ENCODE measurements around the gene STAT4. TPM values are rescaled to one million over a fixed set of nuclear protein-coding genes. Genes with fewer than 3 reads are reported as not detected.

Gene STAT4
- total RNA-seq, 1 experiment from 2014 or later = 0.33 TPM

DNA sequence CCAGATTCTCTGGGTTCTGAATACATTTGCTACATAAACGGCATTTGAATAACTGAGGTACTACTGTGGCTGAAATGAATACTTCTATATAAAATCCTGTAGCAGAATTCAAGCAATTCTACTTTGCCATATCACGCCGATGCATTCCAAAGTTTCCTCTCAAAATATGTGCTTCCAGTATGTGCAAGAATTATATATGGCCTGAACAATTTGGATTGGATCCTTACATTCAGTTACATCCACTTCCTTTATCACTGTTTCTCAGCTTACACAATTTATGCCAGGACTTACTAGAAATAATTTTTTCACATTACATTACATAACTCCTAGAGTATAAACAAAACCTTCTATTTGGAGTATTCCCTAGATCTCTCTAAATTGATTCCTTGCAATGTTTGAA, 46.3 kb upstream of the STAT4 start:
- no peaks in the 10 kb centered on the region for H3K27me3 ChIP-seq (ENCODE audit: insufficient read depth, low read length)
- Mint-ChIP-seq H3K9me3 (no peaks in the 10 kb centered on the region), H3K4me3 (no peak overlapping the region), H3K27ac (no peak overlapping the region), H3K4me1 (no peaks in the 10 kb centered on the region), H3K27me3 (ENCODE audit: low read depth) (no peaks in the 10 kb centered on the region), H3K36me3 (ENCODE audit: insufficient read depth in 1 of 3, low read depth in 3 of 3) (no peaks in the 10 kb centered on the region; a peak in 2 of 7 replicates)
- H2BK12ac ChIP-seq (ENCODE audit: insufficient read length, low read depth, low read length) = no peak overlapping the region
- no peak overlapping the region for H3K27ac ChIP-seq (ENCODE audit: insufficient read length, low read depth, low read length)
- H2BK15ac ChIP-seq (ENCODE audit: low read depth, low read length) = no peak overlapping the region
- DNase-seq = no peak
- H3K18ac ChIP-seq (ENCODE audit: insufficient read length, low read depth, low read length) = no peak overlapping the region
- no peak overlapping the region for H2AK5ac ChIP-seq (ENCODE audit: insufficient read length, low read length)
- no peak overlapping the region for H3K4me2 ChIP-seq (ENCODE audit: insufficient read depth, insufficient read length, low read length)
- no peaks in the 10 kb centered on the region for H3K9me3 ChIP-seq (ENCODE audit: control insufficient read depth, low read depth, low read length)
- no peak overlapping the region for H3K56ac ChIP-seq (ENCODE audit: insufficient read length, low read depth, low read length)
- H2AFZ ChIP-seq (ENCODE audit: low read length) = no peak overlapping the region
- H3T11ph ChIP-seq (ENCODE audit: low read length) = no peak overlapping the region
- no peak overlapping the region for H2BK5ac ChIP-seq (ENCODE audit: insufficient read length, low read length)
- H3K14ac ChIP-seq (ENCODE audit: insufficient read depth, low read length) = no peak overlapping the region
- TF ChIP-seq, protein P1, sequence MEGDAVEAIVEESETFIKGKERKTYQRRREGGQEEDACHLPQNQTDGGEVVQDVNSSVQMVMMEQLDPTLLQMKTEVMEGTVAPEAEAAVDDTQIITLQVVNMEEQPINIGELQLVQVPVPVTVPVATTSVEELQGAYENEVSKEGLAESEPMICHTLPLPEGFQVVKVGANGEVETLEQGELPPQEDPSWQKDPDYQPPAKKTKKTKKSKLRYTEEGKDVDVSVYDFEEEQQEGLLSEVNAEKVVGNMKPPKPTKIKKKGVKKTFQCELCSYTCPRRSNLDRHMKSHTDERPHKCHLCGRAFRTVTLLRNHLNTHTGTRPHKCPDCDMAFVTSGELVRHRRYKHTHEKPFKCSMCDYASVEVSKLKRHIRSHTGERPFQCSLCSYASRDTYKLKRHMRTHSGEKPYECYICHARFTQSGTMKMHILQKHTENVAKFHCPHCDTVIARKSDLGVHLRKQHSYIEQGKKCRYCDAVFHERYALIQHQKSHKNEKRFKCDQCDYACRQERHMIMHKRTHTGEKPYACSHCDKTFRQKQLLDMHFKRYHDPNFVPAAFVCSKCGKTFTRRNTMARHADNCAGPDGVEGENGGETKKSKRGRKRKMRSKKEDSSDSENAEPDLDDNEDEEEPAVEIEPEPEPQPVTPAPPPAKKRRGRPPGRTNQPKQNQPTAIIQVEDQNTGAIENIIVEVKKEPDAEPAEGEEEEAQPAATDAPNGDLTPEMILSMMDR (conservative IDR thresholded peaks at IDR 0.05) = no peak
- no peaks in the 10 kb centered on the region for H3K79me1 ChIP-seq (ENCODE audit: insufficient read depth, low read depth, low read length, poor library complexity, severe bottlenecking)
- no peak overlapping the region for H2BK120ac ChIP-seq (ENCODE audit: low read depth, low read length, poor library complexity, severe bottlenecking)
- no peaks in the 10 kb centered on the region for H3K4me1 ChIP-seq (ENCODE audit: insufficient read depth, low read length)
- no CpG with 5 or more reads among the region's 3 CpGs for WGBS (ENCODE audit: extremely low coverage, insufficient read length, low lambda C conversion rate)
- no peak overlapping the region for H3K4ac ChIP-seq (ENCODE audit: low read depth, low read length)
- no peaks in the 10 kb centered on the region for H4K20me1 ChIP-seq (ENCODE audit: control insufficient read depth, insufficient read depth, insufficient read length)
- H4K5ac ChIP-seq (ENCODE audit: insufficient read length, low read depth, low read length) = no peak overlapping the region
- H3K79me2 ChIP-seq (ENCODE audit: insufficient read depth, low read length) = no peaks in the 10 kb centered on the region
- no peak overlapping the region for H4K8ac ChIP-seq (replicated peaks; ENCODE audit: insufficient read length, low read depth, low read length)
- H4K91ac ChIP-seq (ENCODE audit: insufficient read length, low read depth, low read length) = no peak overlapping the region
- no peak overlapping the region for H3K23ac ChIP-seq (ENCODE audit: insufficient read length, low read depth, low read length)
- H2BK20ac ChIP-seq (ENCODE audit: low read depth, low read length, poor library complexity, severe bottlenecking) = no peak overlapping the region
- H3K23me2 ChIP-seq (ENCODE audit: insufficient read length, low read depth, low read length, poor library complexity, severe bottlenecking) = no peaks in the 10 kb centered on the region
- no peak overlapping the region for H3K9ac ChIP-seq (ENCODE audit: extremely low read depth, insufficient read length, low read length)
